HG03571 (cell line): ENCODE results near the gene PRKRA.
"Not testable (repeated sequence)": the region's sequence is repeated elsewhere in the genome, so short reads cannot be mapped to it uniquely, and the experiment has no call there.

Source experiments
- ATAC-seq: cut with Tn5 transposase; IDR thresholded peaks from one replicate; pipeline ENCODE4 v1.9.1; 2021; ENCODE audit not compliant: unreplicated experiment

PRKRA gene

DNA sequence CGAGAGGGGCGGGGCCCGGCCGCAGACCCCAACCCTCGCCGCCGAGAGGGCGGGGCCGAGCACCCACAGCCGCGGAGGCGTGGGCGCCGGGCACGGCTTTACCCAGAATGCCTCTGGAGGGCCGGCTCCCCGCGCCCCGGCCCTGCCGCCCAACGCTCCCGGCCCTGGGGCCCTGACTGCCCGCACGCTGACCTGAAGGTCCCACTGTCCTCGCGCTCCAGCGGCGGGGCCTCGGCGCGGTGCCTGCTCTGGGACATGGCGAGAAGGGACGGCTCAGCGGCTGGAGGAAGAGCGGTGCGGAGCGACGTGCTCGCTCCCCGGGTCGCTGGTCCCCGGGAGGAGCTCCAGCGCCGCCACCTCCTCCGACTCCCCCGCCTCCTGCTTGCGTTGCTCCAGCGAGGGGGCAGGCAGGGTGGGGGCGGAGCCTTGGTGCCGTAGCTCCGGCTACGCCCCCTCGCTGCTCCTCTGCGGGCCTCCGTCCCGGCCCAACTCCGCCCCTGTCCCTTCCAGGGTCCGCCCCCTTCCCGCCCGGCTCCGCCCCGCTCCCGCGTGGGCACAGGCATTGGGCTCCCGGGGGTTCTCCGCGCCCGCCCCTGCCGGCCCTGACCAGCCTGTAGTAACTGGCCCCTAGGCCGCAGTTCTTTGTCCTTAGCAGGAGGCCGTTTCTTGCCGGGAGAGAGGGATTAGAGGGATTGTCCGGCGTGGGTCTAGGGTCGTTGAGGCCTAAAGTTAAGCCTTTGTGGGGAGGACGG lies at the start of gene PRKRA, which contains the start of gene PJVK:
Gene PRKRA, minus strand, starts transcription at position 402 of the 752 bp plus-strand sequence. Its CDS starts 145 bp downstream, at position 257.
Gene PJVK, plus strand, starts transcription at position 605 of the 752 bp plus-strand sequence. CDS start 2,032 bp downstream, outside the sequence.
- ATAC-seq, result peak; percentile 87

DNA sequence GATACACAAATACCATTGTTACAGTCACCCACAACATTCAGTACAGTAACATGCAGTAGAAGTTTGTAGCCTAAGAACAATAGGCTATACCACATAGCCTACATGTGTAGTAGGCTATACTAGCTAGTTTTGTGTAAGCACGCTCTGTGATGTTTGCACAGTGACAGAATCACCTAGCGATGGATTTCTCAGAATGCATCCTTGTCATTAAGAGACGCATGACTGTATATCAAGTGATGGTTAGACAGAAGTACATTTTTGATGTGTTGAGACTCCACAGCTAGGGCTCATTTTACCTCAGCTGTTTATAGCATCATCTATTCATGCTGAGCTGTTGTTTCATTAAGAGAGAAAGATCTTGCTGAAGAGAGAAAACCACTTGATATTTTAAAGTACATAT lies 48.7 kb upstream of the PRKRA start:
- ATAC-seq, result no peak

DNA sequence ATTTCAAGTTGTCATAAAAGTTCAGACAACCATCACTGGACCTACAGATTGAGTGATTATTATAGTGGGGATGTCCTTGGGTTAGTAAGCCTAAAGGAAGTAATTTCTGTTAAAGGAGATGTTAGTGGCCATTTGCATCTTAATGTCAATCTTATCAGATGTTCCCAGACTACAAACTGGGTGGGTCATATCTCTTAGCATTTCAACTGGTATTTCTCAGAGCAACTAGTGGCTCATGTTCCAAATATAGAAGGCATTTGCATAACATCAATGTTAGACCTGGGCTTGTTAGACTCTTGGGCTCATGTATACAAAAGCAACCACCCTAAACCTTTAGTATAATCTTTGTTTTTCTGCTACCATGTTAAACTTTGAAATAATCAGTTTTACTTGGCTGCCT lies 47.2 kb upstream of the PRKRA start:
- no peak for ATAC-seq

DNA sequence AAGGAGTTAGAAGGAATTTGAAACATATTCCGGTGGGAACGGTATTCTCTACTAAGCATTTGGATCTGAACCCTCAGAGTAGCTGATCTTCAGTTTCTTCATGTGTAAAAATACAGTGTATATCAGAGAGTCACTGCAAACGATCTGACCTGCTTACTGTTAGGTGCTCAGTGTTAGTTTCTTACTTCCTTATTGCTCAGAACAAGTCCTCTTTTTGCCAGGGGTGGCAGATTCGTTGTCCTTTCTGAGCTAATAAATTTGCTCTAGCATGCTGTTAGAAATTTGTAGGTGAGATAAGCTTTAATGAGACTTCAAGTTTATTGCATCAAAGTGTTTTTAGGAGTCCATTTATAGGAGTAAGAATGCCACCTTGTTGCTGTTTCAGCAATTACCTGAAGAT lies 45.1 kb upstream of the PRKRA start:
- no peak for ATAC-seq

DNA sequence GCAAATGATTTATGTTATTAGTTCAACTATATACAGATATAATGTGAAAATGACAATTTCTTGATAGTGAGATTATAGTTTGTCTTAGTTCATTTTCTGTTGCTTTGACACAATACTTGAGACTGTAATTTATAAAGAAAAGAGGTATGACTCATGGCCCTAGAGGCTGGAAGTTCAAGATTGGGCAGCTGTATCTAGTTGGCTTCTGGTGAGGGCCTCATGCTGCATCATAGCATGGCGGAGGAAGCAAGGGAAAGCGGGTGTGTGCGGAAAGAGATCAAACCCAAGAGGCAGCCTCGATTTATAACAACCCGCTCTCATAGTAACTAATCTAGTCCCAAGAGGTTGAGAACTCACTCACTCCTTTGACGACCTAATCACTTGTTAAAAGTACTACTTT lies 40.6 kb upstream of the PRKRA start:
- ATAC-seq, result no peak

DNA sequence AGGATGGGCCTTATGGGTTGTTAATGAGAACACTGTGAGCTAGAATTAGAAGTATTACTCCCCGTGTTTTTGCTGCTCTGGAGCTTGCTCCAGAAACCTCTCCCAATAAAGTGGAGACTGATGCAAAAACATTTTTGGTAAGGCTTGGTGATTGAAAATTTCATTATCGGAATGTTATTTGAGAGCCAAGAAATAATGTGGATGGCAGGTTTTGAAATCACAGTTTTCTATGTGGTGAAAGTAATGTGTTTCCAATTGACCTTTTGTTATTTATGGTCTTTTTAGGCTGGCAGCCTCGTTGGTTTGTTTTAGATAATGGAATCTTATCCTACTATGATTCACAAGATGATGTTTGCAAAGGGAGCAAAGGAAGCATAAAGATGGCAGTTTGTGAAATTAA lies 34.4 kb upstream of the PRKRA start:
- no peak for ATAC-seq

DNA sequence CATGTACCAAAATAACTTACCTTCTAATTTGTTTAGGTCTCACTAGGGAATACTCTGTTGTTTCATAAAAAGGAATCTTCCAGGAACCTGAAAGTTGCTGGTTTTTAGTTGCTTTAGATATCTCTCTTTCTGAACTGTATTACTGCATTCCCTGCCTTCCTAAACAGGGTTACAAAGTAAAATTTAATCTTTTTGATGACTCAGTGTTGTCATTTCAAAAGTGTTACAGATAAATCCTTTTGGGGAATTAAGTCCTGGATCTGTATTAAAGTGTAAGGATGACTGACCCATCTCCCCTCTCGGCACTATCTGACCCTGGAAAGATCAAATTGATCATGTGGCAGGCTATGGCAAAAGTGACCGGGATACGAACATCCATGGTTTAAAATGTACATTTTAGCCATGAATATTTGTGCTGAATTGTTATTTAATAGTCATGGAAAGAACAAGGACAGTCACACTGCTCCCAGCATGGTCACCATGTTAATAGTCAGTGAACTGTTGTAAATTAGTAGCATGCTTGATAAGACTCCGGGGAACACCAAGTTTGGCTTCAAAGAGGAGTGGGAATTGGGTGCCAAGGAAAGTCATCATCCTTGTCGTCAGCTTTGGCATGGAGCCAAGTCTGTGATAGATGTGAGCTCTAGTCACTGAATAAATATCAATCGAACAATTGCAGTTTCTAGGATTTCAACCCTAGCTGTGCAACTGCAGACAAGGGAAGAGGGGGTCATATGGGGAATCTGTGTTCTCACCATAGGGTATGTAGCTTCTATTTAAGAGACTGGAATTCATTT lies 33.5 kb upstream of the PRKRA start:
- ATAC-seq, result no peak

DNA sequence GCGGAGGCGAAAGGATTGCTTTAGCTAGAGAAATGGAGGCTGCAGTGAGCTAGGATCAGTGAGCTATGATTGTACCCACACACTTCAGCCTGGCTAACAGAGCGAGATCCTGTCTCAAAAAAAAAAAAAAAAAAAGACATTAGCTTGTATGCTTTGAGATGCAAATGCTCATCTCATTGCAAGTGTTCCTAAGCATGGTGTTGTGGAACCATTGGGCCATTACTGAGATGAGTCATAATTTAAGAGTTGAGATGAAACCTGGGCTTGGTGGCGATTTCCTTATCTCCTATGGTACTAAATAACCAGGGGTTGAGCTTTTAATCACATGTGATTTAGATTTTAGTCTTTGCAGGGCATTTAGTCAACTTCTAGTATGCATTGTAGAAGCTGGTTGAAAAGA lies 31.5 kb upstream of the PRKRA start:
- ATAC-seq, result peak; percentile 35

DNA sequence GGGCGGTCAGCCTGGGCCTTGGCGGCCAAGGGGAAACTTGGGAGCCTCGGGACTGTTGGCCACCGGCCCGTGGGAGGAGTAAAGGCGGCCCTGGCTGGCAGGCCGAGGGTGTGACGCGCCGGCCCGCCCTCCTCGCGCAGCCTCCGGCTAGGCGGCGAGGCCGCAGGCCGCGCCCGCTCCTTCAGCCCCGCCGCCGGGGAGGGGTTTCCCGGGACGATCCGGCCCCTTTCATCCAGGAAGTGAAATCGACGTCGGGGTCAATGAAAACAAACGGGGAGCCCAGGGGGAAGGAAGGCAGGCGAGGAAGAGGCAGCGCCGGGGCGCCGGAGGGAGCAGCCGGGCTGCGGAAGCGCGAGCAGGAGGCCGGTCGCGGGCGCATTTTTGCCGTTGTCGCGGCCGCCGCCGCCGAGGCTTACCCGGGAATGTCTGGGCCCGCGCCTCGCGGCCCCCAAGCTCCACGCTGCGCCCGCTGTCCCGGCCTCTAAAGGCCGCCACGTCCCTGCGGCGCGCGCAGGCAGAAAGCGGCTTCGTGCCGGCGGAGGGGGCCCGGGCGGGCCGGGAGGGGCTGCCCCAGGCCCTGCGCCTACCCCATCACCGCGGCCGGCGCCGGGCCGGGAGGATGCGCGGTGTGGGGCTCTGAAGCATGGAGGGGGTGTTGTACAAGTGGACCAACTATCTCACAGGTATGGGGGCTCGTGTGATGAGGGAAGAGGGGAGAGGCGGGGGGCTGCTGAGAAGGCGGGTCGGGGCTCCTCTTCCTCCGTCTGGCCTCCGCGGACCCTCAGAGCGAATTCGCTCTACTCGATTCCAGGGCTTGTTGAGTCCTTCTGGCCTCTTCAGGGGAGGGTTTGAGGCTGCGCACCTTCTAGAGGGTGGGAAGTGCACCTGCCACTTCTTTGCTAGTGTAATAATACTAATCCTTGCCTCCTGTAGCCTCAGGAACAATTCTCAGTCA lies 29.5 kb upstream of the PRKRA start, which contains the start of gene PLEKHA3:
Gene PLEKHA3, plus strand, starts transcription at position 231 of the 955 bp plus-strand sequence. Its CDS starts 413 bp downstream, at position 644.
- ATAC-seq, result peak; percentile 71

DNA sequence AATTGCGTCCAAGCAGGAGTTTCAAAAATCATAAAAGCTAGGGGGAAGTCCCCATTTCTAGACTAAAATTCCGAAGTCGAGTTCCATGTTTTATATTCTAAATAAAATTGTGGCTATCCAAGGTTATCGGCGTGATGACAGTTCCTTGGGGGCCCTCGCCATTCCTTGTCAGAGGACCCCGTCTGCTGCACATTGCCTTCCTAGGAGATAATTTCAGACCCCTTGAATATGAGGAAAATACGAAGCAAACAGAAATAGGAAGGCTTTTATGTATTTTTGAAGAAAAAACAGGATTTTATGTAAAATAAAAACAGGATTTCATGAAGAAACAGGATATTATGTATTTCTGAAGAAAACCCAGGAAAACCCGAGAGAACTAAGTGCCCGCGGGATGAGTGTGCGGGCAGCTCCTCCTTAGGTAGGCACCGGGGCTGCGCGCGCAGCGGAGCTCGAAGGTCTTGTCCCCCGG lies 28.8 kb upstream of the PRKRA start:
- ATAC-seq, result no peak

DNA sequence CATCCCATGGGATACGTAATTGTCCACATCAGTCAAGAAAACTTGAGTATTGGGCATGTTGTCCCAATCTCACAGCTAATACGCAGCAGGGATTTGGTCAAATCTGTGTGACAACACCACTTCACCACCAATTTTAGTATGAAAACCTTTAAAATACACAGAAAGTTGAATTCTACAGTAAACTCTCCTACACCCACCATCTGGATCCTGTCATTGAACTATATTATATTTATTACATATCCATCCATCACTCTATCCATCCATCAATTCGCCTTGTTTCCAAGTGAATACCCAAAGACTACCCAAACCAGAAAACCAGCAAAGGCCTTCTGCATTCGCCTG lies 28.3 kb upstream of the PRKRA start:
- no peak for ATAC-seq

DNA sequence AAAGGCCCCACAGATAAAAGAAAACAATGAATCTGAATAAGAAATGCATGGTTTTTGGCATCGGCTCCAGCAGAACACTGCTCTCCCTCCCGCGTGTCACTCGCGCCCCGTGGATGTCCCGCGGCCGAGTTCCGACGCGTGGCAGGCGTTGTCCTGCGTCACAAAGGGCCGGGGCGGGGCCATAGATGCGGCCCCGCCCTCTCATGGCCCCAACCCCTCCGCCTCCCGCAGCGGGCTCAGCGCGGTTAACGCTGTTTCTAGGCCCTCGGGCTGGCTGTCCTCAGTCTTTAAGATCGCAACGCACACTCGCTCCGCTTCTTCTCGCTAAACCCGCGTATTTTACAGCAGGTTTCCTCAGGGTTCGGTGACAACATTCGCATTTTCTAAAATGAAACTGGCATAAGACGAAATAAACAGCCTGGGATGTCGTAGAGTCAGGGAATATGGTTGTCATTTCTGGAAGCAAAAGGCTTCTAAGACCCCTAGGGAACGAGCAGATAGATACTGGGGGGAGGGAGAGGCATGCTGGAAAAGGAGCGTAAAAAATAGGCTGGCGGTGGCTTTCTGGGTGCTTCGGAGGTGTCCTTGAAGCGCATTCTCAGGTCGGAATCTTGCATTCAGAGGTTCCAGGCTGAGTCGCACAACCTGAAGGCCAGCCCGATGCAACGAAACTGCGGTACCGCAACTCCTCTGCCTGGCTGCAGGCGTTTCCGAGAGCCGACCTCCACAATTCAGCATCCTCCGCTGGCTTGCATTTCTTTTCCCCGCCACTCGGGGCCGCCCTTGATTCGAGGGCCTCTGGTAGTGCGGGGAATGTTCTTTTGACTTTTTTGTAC lies 27.7 kb upstream of the PRKRA start, which contains the start of gene FKBP7:
Gene FKBP7, minus strand, starts transcription at position 162 of the 836 bp plus-strand sequence. Its CDS starts 101 bp downstream, at position 61.
- ATAC-seq, result peak; percentile 37

DNA sequence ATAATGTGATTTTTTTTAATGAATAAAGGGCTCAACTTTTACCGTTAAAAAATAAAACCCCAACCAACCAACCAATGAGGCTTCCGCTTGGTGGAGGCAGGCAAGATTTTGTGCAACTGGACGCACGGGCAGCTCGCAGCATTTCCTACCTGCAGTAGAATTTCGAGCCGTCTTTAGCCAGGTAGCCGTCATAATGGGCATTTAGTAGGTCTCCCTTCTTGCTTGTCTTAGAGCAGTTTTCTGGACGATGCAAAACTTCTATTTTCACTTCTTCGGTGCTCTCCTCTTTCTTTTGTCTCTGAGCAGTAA lies 27.1 kb upstream of the PRKRA start:
- no peak for ATAC-seq

DNA sequence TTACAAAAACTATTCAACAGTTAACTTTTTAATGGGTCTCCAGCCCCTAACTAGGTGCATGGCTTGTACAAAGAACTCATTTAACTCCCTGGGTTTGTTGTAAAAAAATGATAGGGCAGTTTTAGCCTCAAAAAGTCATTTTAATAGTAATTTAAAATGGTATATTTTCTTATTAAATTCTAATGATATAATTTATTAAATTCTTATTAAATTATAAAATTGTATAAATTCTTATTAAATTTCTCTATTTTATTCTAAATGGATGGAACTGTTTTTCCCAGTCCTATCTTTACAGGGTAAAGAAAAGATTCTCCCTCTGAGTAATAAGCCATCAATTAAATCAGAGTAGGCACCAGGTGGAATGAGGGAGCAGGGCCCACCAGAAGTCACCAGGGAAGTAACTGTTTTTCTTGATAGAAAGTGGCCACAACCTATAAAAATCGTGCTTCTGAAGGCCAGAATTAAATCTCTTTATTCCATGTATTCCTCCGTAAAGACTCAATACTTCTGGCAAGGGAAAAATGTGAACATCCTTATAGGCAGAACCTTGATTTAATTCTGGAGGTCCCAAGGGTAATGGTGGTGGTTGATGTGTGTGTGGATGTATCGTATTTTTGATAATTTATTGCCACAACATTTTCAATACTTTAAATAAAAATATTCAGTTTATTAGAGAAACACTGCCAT lies 26.6 kb upstream of the PRKRA start:
- no peak for ATAC-seq

DNA sequence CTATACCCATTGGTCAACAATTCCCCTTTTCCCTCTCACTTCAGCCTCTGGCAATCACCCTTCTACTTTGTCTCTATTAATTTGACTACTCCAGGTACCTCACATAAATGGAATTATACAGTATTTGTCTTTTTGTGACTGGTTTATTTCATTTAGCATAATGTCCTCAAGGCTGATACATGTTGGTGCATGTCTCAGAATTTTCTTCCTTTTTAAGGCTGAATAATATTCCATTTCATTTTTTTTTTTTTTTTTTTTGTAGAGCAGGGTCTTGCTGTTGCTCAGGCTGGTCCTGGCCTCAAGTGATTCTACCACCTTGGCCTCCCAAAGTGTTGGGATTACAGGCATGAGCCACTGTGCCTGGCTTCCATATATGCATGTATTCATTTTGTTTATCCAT lies 25.5 kb upstream of the PRKRA start:
- ATAC-seq, result no peak

DNA sequence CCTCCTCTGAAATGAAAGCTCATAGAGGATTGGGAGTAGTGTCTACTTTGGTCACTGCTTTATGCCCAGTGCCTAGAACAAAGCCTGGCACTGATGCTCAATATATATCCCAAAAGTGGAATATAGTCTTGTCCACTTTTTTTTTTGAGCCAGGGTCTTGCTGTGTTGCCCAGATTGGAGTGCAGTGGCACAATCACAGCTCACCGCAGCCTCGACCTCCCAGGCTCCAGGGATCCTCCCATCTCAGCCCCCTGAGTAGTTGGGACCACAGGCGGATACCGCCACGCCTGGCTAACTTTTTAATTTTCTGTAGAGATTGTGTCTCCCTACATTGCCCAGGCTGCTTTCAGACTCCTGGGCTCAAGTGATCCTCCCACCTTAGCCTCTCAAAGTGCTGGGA lies 23.6 kb upstream of the PRKRA start:
- no peak for ATAC-seq

DNA sequence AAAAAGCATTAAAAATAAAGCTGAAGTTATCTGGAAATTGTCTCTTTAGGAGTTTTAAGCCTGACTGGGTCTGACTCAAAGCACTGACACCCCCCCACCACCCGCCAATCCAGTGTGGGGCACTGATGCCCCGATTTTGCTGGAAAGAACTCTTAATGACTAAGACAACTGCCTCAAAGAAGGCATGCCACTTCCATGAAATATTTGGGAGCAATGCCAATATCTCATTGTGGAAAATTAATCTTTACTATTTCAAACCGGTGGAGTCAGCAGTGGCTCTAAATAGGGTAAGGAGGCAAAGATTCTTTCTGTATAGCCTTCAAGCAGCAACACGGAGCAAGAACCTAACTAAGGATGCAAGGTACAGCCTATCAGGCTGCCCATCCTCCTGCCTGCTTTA lies 23.0 kb upstream of the PRKRA start:
- no peak for ATAC-seq

DNA sequence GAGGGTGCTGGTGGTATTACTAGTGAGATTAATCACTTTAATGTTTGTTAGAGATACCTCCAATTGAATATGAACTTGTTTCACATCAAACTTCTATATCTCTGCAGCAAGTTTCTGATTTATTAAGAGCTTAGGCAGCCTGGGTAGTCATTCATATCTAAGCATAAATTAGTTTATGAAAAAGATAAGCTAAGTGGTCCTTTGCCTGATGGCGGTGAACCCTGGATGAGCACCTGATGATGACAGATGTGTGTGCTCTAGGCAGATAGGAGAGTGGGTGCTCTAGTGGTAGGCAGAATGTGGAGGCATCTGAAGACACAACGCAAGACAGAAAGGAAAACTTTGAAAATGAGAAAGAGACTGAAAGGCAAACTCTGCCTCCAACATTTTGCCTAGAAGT lies 22.4 kb upstream of the PRKRA start:
- ATAC-seq, result no peak

DNA sequence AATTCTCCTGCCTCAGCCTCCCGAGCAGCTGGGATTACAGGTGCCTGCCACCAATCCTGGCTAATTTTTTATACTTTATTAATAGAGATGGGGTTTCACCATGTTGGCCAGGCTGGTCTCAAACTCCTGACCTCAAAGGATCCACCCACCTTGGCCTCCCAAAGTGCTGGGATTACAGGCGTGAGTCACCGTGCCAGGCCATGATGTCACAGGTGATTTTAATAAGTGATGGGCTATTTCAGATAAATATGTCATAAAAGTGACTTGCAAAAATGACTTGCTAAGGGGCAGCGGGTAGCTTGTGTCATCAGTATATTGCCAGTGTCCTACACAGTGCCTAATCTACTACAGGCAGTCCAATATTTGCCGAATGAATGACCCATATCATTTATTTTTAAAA lies 20.3 kb upstream of the PRKRA start:
- ATAC-seq, result not testable (repeated sequence)
